ENCODE results near the gene CRELD2. TPM values are rescaled to one million over a fixed set of nuclear protein-coding genes. Genes with fewer than 3 reads are reported as not detected.

The CRELD2 gene
- total RNA-seq, 1 donor from 2014 or later: 13.0 TPM

DNA sequence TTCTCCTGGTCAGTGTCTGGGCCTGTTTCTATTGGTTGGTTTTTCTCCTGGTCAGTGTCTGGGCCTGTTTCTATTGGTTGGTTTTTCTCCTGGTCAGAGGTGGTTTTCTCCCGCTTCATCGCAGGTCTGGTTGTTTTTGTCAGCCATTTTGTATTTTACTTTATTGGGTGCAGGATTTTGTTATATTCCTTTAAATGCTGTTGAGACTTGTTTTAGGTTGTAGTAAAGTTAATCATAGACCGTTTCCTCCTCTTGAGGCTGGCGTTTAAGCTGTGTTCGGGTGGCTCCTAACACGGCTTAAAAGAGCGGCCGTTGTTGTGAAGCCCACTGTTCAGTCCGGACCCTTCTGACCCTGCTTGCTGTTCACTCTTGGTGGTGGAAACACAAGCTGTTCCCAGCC is 38.6 kb upstream of the CRELD2 start:
- Histone ChIP-seq H3K27me3 (ENCODE audit: control insufficient read depth in 3 of 3, insufficient read depth in 3 of 3, low read length in 3 of 3) (no peaks in the 10 kb centered on the region), H3K36me3 (ENCODE audit: control insufficient read depth in 3 of 3, insufficient read depth in 3 of 3, low read length in 3 of 3) (peaks cover 0 to 17% (median 14%) of the 10 kb centered on the region in 3 donors), H3K4me3 (ENCODE audit: low read length in 3 of 3) (no peak overlapping the region), H3K9ac (ENCODE audit: low read depth in 1 of 3, low read length in 3 of 3) (no peak overlapping the region), H3K27ac (ENCODE audit: low read depth, low read length) (no peak overlapping the region), H3K4me1 (ENCODE audit: control insufficient read depth in 3 of 3, insufficient read depth in 3 of 3, low read length in 3 of 3) (no peaks in the 10 kb centered on the region), H3K9me3 (ENCODE audit: control insufficient read depth in 3 of 3, low read length in 3 of 3) (no peaks in the 10 kb centered on the region)

DNA sequence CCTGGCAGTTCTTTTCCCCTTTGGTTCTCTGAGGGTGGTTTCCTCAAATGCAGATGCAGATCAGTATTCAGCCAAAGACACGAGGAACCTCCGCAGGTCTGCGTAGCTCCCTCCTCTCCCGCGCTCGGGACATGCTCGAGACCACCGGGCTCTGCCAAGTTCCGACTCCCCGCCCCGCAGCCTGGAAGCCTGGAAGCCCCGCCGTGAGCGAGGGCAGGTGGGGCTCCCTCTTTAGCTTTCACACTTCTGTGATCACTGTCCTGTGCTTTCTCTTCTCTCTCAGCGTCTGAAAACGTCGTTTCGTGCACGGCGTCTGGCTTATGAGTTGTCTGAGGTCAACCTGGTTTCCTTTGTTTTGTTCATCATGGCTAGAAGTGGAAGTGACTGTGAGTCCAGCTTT is 38.2 kb upstream of the CRELD2 start:
- H3K27me3 ChIP-seq (ENCODE audit: control insufficient read depth in 3 of 3, insufficient read depth in 3 of 3, low read length in 3 of 3): no peaks in the 10 kb centered on the region
- H3K4me1 ChIP-seq (ENCODE audit: control insufficient read depth in 3 of 3, insufficient read depth in 3 of 3, low read length in 3 of 3): no peaks in the 10 kb centered on the region
- no peak overlapping the region for H3K27ac ChIP-seq (ENCODE audit: low read depth, low read length)
- no peak overlapping the region for H3K9ac ChIP-seq (ENCODE audit: low read depth in 1 of 3, low read length in 3 of 3)
- H3K4me3 ChIP-seq (ENCODE audit: low read length in 3 of 3): no peak overlapping the region
- H3K9me3 ChIP-seq (ENCODE audit: control insufficient read depth in 3 of 3, low read length in 3 of 3): no peaks in the 10 kb centered on the region
- H3K36me3 ChIP-seq (ENCODE audit: control insufficient read depth in 3 of 3, insufficient read depth in 3 of 3, low read length in 3 of 3): peaks cover under 1 to 17% (median 16%) of the 10 kb centered on the region in 3 donors

DNA sequence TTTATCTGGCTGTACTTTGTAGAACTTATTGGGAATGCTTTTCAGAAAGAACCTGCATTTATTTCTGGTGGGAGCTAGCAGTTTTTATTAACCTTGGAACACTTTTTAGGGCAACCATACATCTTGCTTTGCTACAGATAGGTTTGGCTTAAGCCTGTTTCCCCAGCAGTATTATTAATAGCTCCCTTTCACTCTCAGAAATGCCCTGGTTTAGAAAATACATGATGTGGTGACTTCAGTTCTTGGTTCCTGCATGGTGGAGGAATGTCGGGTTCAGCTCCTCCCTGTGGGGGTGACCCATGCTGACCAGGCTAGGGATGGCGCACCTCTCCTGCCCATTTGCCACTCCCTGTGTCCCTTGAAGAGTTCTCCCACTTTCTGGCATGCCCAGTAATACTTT is 36.6 kb upstream of the CRELD2 start:
- Histone ChIP-seq H3K27ac (ENCODE audit: low read depth, low read length) (no peak overlapping the region), H3K9ac (ENCODE audit: low read depth in 1 of 3, low read length in 3 of 3) (no peak overlapping the region), H3K27me3 (ENCODE audit: control insufficient read depth in 3 of 3, insufficient read depth in 3 of 3, low read length in 3 of 3) (no peaks in the 10 kb centered on the region), H3K4me1 (ENCODE audit: control insufficient read depth in 3 of 3, insufficient read depth in 3 of 3, low read length in 3 of 3) (no peaks in the 10 kb centered on the region), H3K36me3 (ENCODE audit: control insufficient read depth in 3 of 3, insufficient read depth in 3 of 3, low read length in 3 of 3) (peaks cover 17 to 29% (median 29%) of the 10 kb centered on the region in 3 donors), H3K9me3 (ENCODE audit: control insufficient read depth in 3 of 3, low read length in 3 of 3) (no peaks in the 10 kb centered on the region), H3K4me3 (ENCODE audit: low read length in 3 of 3) (no peak overlapping the region)

DNA sequence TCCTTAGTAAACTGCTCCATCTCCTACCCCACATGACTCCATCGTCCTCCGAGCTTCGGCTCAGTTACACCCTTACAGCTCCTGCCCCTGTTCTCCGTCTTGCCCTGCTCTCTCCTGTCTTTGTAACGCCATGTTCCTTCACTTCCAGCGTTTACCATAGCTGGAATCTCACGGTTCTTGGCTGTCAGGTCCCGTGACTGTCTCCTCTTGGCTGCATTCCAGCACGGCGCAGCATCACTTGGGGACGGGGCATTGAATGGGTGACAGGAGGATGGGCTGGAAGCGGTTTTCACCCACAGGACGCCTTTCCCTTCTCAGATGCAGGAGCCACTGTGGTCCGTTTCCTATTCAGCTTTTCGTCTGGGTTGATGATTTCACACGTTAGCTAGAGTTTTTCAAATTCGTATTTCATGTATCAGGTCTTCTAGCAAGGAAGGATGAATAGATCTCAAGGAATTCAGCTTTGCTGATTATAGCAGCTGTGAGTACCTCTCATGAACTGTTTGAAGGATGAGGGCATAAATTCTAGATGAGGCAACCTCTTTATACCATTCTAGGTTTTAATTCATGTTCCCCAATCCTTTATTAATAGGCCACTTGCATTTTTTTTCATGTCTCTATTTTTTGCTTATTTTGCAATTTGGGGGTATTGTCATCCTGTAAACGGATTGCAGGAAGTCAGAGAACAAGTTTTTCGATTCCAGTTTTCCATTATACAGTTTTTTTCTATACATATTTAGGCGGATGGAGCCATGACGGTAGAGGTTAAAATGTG is 35.7 kb upstream of the CRELD2 start:
- H3K9ac ChIP-seq (ENCODE audit: low read depth in 1 of 3, low read length in 3 of 3): no peak overlapping the region

DNA sequence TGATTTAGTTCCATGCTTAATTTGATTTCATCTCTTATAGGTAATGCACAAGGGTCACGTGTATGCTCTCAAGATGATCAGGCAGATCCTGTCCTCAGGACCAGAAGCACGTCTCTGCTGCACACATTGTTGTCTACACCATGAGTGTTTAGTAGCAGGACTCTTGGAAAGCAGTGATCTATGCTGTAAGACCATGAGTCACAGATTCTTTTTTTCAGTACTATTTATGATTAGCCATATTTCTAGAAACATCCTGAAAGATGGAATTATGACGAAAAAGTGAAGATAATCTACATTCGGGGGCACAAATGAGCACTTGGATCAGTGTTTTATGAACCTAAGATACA is 35.2 kb upstream of the CRELD2 start:
- Histone ChIP-seq H3K9me3 (ENCODE audit: control insufficient read depth in 3 of 3, low read length in 3 of 3) (no peaks in the 10 kb centered on the region), H3K4me1 (ENCODE audit: control insufficient read depth in 3 of 3, insufficient read depth in 3 of 3, low read length in 3 of 3) (no peaks in the 10 kb centered on the region), H3K36me3 (ENCODE audit: control insufficient read depth in 3 of 3, insufficient read depth in 3 of 3, low read length in 3 of 3) (peaks cover 20 to 30% (median 27%) of the 10 kb centered on the region in 3 donors), H3K9ac (ENCODE audit: low read depth in 1 of 3, low read length in 3 of 3) (no peak overlapping the region), H3K4me3 (ENCODE audit: low read length in 3 of 3) (no peak overlapping the region), H3K27ac (ENCODE audit: low read depth, low read length) (no peak overlapping the region), H3K27me3 (ENCODE audit: control insufficient read depth in 3 of 3, insufficient read depth in 3 of 3, low read length in 3 of 3) (no peaks in the 10 kb centered on the region)

More for the DNA sequence above, 35.7 kb upstream of the CRELD2 start:
- Histone ChIP-seq H3K4me1 (ENCODE audit: control insufficient read depth in 3 of 3, insufficient read depth in 3 of 3, low read length in 3 of 3) (no peaks in the 10 kb centered on the region), H3K27me3 (ENCODE audit: control insufficient read depth in 3 of 3, insufficient read depth in 3 of 3, low read length in 3 of 3) (no peaks in the 10 kb centered on the region), H3K36me3 (ENCODE audit: control insufficient read depth in 3 of 3, insufficient read depth in 3 of 3, low read length in 3 of 3) (peaks cover 20 to 30% (median 27%) of the 10 kb centered on the region in 3 donors), H3K9me3 (ENCODE audit: control insufficient read depth in 3 of 3, low read length in 3 of 3) (no peaks in the 10 kb centered on the region), H3K27ac (ENCODE audit: low read depth, low read length) (no peak overlapping the region), H3K4me3 (ENCODE audit: low read length in 3 of 3) (no peak overlapping the region)

DNA sequence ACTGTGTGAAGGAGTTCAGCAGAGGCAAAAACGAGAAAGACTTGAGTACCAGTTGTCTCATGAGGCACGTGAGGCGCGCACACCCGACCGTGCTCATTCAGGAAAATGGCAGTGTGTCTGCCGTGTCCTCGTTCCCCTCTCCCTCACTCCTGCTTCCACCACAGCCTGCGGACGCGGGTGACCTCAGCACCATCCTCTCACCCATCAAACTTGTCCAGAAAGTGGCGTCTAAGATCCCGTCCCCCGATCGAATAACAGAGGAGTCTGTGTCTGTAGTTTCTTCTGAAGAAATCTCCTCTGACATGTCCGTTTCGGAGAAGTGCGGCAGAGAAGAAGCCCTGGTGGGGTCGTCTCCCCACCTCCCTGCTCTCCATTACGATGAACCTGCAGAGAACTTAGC is 34.4 kb upstream of the CRELD2 start:
- Histone ChIP-seq H3K36me3 (ENCODE audit: control insufficient read depth in 3 of 3, insufficient read depth in 3 of 3, low read length in 3 of 3) (peaks cover 20 to 30% (median 28%) of the 10 kb centered on the region in 3 donors), H3K9me3 (ENCODE audit: control insufficient read depth in 3 of 3, low read length in 3 of 3) (no peaks in the 10 kb centered on the region), H3K27ac (ENCODE audit: low read depth, low read length) (no peak overlapping the region), H3K9ac (ENCODE audit: low read depth in 1 of 3, low read length in 3 of 3) (no peak overlapping the region), H3K27me3 (ENCODE audit: control insufficient read depth in 3 of 3, insufficient read depth in 3 of 3, low read length in 3 of 3) (no peaks in the 10 kb centered on the region), H3K4me3 (ENCODE audit: low read length in 3 of 3) (no peak overlapping the region), H3K4me1 (ENCODE audit: control insufficient read depth in 3 of 3, insufficient read depth in 3 of 3, low read length in 3 of 3) (no peaks in the 10 kb centered on the region)

DNA sequence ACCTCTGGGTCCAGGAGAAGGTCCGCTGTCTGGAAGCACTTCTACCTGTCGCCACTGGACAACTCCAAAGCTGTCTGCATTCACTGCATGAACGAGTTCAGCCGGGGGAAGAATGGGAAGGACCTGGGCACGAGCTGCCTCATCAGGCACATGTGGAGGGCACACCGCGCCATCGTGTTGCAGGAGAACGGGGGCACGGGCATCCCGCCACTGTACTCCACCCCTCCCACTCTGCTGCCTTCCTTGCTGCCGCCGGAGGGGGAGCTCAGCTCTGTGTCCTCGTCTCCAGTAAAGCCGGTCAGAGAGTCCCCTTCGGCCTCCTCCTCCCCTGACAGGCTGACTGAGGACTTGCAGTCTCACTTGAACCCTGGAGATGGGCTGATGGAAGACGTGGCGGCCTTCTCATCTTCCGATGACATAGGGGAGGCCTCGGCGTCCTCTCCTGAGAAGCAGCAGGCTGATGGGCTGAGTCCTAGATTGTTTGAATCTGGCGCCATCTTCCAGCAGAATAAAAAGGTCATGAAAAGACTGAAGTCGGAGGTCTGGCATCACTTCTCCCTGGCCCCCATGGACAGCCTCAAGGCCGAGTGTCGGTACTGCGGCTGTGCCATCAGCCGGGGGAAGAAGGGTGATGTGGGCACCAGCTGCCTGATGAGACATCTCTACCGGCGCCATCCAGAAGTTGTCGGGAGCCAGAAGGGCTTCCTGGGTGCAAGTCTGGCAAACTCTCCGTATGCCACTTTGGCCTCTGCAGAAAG is 33.8 kb upstream of the CRELD2 start:
- H3K27ac ChIP-seq (ENCODE audit: low read depth, low read length): no peak overlapping the region
- H3K9ac ChIP-seq (ENCODE audit: low read depth in 1 of 3, low read length in 3 of 3): no peak overlapping the region
- H3K9me3 ChIP-seq (ENCODE audit: control insufficient read depth in 3 of 3, low read length in 3 of 3): no peaks in the 10 kb centered on the region
- H3K4me3 ChIP-seq (ENCODE audit: low read length in 3 of 3): no peak overlapping the region
- H3K4me1 ChIP-seq (ENCODE audit: control insufficient read depth in 3 of 3, insufficient read depth in 3 of 3, low read length in 3 of 3): no peaks in the 10 kb centered on the region
- peaks cover 20 to 30% (median 28%) of the 10 kb centered on the region in 3 donors for H3K36me3 ChIP-seq (ENCODE audit: control insufficient read depth in 3 of 3, insufficient read depth in 3 of 3, low read length in 3 of 3)
- H3K27me3 ChIP-seq (ENCODE audit: control insufficient read depth in 3 of 3, insufficient read depth in 3 of 3, low read length in 3 of 3): no peaks in the 10 kb centered on the region

DNA sequence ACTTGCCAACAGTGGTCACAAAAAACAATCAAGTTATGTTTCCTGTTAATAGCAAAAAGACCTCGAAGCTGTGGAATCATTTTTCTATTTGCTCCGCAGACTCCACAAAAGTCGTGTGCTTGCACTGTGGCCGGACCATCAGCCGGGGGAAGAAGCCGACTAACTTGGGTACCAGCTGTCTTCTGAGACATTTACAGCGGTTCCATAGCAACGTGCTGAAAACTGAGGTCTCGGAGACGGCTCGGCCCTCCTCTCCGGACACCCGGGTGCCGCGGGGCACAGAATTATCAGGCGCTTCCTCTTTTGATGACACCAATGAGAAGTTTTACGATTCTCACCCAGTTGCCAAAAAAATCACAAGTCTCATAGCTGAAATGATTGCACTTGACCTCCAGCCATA is 33.2 kb upstream of the CRELD2 start:
- no peaks in the 10 kb centered on the region for H3K9me3 ChIP-seq (ENCODE audit: control insufficient read depth in 3 of 3, low read length in 3 of 3)
- peaks cover 20 to 30% (median 28%) of the 10 kb centered on the region in 3 donors for H3K36me3 ChIP-seq (ENCODE audit: control insufficient read depth in 3 of 3, insufficient read depth in 3 of 3, low read length in 3 of 3)

DNA sequence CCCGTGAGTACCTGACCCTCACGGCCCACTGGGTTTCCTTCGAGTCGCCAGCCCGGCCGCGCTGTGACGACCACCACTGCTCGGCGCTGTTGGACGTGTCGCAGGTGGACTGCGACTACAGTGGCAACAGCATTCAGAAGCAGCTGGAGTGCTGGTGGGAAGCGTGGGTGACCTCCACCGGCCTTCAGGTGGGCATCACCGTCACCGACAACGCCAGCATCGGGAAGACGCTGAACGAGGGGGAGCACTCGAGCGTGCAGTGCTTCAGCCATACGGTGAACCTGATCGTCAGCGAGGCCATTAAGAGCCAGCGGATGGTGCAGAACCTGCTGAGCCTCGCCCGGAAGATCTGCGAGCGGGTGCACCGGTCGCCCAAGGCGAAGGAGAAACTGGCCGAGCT is 32.6 kb upstream of the CRELD2 start:
- Histone ChIP-seq H3K4me3 (ENCODE audit: low read length in 3 of 3) (no peak overlapping the region), H3K9ac (ENCODE audit: low read depth in 1 of 3, low read length in 3 of 3) (no peak overlapping the region), H3K36me3 (ENCODE audit: control insufficient read depth in 3 of 3, insufficient read depth in 3 of 3, low read length in 3 of 3) (peaks cover 20 to 30% (median 28%) of the 10 kb centered on the region in 3 donors), H3K27ac (ENCODE audit: low read depth, low read length) (no peak overlapping the region), H3K4me1 (ENCODE audit: control insufficient read depth in 3 of 3, insufficient read depth in 3 of 3, low read length in 3 of 3) (no peaks in the 10 kb centered on the region), H3K27me3 (ENCODE audit: control insufficient read depth in 3 of 3, insufficient read depth in 3 of 3, low read length in 3 of 3) (no peaks in the 10 kb centered on the region), H3K9me3 (ENCODE audit: control insufficient read depth in 3 of 3, low read length in 3 of 3) (no peaks in the 10 kb centered on the region)

More for the DNA sequence above, 33.2 kb upstream of the CRELD2 start:
- no peak overlapping the region for H3K27ac ChIP-seq (ENCODE audit: low read depth, low read length)
- H3K4me3 ChIP-seq (ENCODE audit: low read length in 3 of 3): no peak overlapping the region
- H3K4me1 ChIP-seq (ENCODE audit: control insufficient read depth in 3 of 3, insufficient read depth in 3 of 3, low read length in 3 of 3): no peaks in the 10 kb centered on the region
- H3K27me3 ChIP-seq (ENCODE audit: control insufficient read depth in 3 of 3, insufficient read depth in 3 of 3, low read length in 3 of 3): no peaks in the 10 kb centered on the region
- H3K9ac ChIP-seq (ENCODE audit: low read depth in 1 of 3, low read length in 3 of 3): no peak overlapping the region
